Measurements from ENCODE around the gene AMACR.
"Not testable (repeated sequence)": the region's sequence is repeated elsewhere in the genome, so short reads cannot be mapped to it uniquely, and the experiment has no call there.

AMACR gene

GRCh38 chr5:34035756-34036155 is 27.9 kb upstream of the AMACR start:
- no peak for DNase-seq

- DNase-seq: no peak
These were observed 26.9 kb upstream of the AMACR start for GRCh38 chr5:34034534-34035327.

GRCh38 chr5:34031966-34032365 is 24.1 kb upstream of the AMACR start:
- no peak for DNase-seq

GRCh38 chr5:34031117-34031516 is 23.3 kb upstream of the AMACR start:
- no peak for DNase-seq

GRCh38 chr5:34030585-34030984 is 22.7 kb upstream of the AMACR start:
- DNase-seq: not testable (repeated sequence)

GRCh38 chr5:34030048-34030447 is 22.2 kb upstream of the AMACR start:
- DNase-seq: no peak

GRCh38 chr5:34028349-34028748 is 20.5 kb upstream of the AMACR start:
- DNase-seq: no peak

- DNase-seq: no peak
These were observed 18.4 kb upstream of the AMACR start for GRCh38 chr5:34026089-34026761.

GRCh38 chr5:34022121-34022705 is 14.4 kb upstream of the AMACR start:
- DNase-seq: no peak

- no peak for DNase-seq
These were observed 13.5 kb upstream of the AMACR start for GRCh38 chr5:34021334-34021733.

GRCh38 chr5:34020726-34021125 is 12.9 kb upstream of the AMACR start:
- no peak for DNase-seq

GRCh38 chr5:34017254-34017653 is 9.4 kb upstream of the AMACR start:
- DNase-seq: no peak

GRCh38 chr5:34016750-34017149 is 8.9 kb upstream of the AMACR start:
- DNase-seq: no peak

GRCh38 chr5:34016222-34016621 is 8.4 kb upstream of the AMACR start:
- DNase-seq: no peak

- DNase-seq: no peak
These were observed 7.4 kb upstream of the AMACR start for GRCh38 chr5:34015120-34015822.

- no peak for DNase-seq
These were observed 6.8 kb upstream of the AMACR start for GRCh38 chr5:34014626-34015025.

GRCh38 chr5:34013547-34013946 is 5.7 kb upstream of the AMACR start:
- DNase-seq: no peak

GRCh38 chr5:34012791-34013190 is 4.9 kb upstream of the AMACR start:
- no peak for DNase-seq

- DNase-seq: no peak
These were observed 3.7 kb upstream of the AMACR start for GRCh38 chr5:34011536-34011935.

- DNase-seq: not testable (repeated sequence)
These were observed 2.3 kb upstream of the AMACR start for GRCh38 chr5:34010146-34010545.

GRCh38 chr5:34009610-34010009 is 1.8 kb upstream of the AMACR start:
- DNase-seq: no peak

- DNase-seq: no peak
These were observed 952 bp upstream of the AMACR start for GRCh38 chr5:34008802-34009201.

- no peak for DNase-seq
These were observed 639 bp downstream of the AMACR start for GRCh38 chr5:34007201-34007620.

- DNase-seq: no peak
These were observed 2.2 kb downstream of the AMACR start for GRCh38 chr5:34005681-34006080.

All from kidney glomerular epithelial cell (primary cell).